Measurements from ENCODE around the gene C2CD3. TPM values are rescaled to one million over a fixed set of nuclear protein-coding genes. Genes with fewer than 3 reads are reported as not detected.

The C2CD3 gene
- total and polyA plus RNA-seq, 2 of the 4 experiments (the other 2 are of a cell fraction), result 11.1 to 19.2 TPM

DNA sequence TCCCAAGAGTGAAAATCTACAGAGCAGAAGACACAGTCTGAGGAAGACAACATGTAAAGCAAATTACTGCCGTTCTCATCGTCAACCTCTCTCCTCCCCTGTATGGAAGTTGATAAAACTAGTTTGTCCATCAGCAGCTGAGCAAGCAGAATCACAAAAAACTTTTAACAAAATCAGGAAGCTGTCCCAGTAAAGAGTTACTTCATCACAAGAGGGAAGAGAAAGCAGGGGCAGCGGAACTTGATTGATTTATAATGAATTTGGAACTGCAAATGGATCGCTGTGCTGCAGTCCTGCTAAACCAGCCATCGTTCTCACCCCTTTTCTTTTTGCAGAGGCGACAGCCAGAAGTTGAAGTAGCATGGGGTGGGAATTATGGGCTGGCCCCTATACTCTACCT, 148.3 kb downstream of the C2CD3 start:
- H3K4me3 ChIP-seq (ENCODE audit: insufficient read depth, low read depth, low read length), result no peak overlapping the region
- no peak overlapping the region for H3K18ac ChIP-seq (ENCODE audit: low read depth, low read length)
- H4K20me1 ChIP-seq (ENCODE audit: insufficient read depth, low read length), result peaks cover 3% of the 10 kb centered on the region; the same call in 1 of the 2 replicates
- CTCF ChIA-PET, result interaction anchor here (0.6 kb wide), 1 partner anchor 116 kb away, joined by 3 read pairs; no protein-coding TSS in a partner anchor
- H3K23ac ChIP-seq (ENCODE audit: low read depth, low read length), result no peak overlapping the region
- no peaks in the 10 kb centered on the region for H3K9me3 ChIP-seq (ENCODE audit: control insufficient read depth, insufficient read depth, low read length)
- no peak overlapping the region for H3K14ac ChIP-seq (replicated peaks; ENCODE audit: low read depth, low read length)
- H3K79me1 ChIP-seq (ENCODE audit: low read depth in 1 of 2, low read length in 2 of 2), result peaks cover 0 to 12% of the 10 kb centered on the region in 2 experiments; a peak in 2 of 4 replicates
- no peak overlapping the region for H4K91ac ChIP-seq (ENCODE audit: insufficient read depth, low read depth, low read length)
- H2BK120ac ChIP-seq (ENCODE audit: low read depth, low read length), result no peak overlapping the region
- no peak overlapping the region for H2AFZ ChIP-seq (replicated peaks; ENCODE audit: low read length, poor library complexity)
- H3K36me3 ChIP-seq (ENCODE audit: control insufficient read depth, insufficient read depth, low read length), result 0 out of 2 replicates have a peak, but pooled peaks cover 1% of the 10 kb centered on the region
- H2BK15ac ChIP-seq (ENCODE audit: low read depth, low read length), result no peak overlapping the region
- H3K4me2 ChIP-seq (ENCODE audit: low read depth, low read length), result no peak overlapping the region
- no peak overlapping the region for H3K27ac ChIP-seq (ENCODE audit: insufficient read depth, low read length)
- H3K4ac ChIP-seq (ENCODE audit: low read depth, low read length), result no peak overlapping the region
- dilution Hi-C loops (cut with HindIII; ENCODE audit: low sequenced_read_pairs, unreplicated experiment) (no loop called here), in situ Hi-C loops (cut with MboI; ENCODE audit: low sequenced_read_pairs) (no loop called here), intact Hi-C loops (cut with micrococcal nuclease) (no loop called here)
- no peak overlapping the region for H2AK5ac ChIP-seq (ENCODE audit: low read depth, low read length)
- TF ChIP-seq, protein P1, sequence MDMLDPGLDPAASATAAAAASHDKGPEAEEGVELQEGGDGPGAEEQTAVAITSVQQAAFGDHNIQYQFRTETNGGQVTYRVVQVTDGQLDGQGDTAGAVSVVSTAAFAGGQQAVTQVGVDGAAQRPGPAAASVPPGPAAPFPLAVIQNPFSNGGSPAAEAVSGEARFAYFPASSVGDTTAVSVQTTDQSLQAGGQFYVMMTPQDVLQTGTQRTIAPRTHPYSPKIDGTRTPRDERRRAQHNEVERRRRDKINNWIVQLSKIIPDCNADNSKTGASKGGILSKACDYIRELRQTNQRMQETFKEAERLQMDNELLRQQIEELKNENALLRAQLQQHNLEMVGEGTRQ (IDR thresholded peaks at IDR 0.05; ENCODE audit: low read depth, low read length), result no peak
- no peak for TF ChIP-seq NFE2L2 (IDR thresholded peaks at IDR 0.05; ENCODE audit: low read depth, low read length)
- TF ChIP-seq, protein P2, sequence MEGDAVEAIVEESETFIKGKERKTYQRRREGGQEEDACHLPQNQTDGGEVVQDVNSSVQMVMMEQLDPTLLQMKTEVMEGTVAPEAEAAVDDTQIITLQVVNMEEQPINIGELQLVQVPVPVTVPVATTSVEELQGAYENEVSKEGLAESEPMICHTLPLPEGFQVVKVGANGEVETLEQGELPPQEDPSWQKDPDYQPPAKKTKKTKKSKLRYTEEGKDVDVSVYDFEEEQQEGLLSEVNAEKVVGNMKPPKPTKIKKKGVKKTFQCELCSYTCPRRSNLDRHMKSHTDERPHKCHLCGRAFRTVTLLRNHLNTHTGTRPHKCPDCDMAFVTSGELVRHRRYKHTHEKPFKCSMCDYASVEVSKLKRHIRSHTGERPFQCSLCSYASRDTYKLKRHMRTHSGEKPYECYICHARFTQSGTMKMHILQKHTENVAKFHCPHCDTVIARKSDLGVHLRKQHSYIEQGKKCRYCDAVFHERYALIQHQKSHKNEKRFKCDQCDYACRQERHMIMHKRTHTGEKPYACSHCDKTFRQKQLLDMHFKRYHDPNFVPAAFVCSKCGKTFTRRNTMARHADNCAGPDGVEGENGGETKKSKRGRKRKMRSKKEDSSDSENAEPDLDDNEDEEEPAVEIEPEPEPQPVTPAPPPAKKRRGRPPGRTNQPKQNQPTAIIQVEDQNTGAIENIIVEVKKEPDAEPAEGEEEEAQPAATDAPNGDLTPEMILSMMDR (conservative IDR thresholded peaks at IDR 0.05; ENCODE audit: low read depth, low read length), result no peak
- TF ChIP-seq FOS (IDR thresholded peaks at IDR 0.05; ENCODE audit: low read depth, low read length), result no peak
- TF ChIP-seq RFX5 (IDR thresholded peaks at IDR 0.05; ENCODE audit: low read depth, low read length), result no peak
- no peak for TF ChIP-seq MXI1 (IDR thresholded peaks at IDR 0.05; ENCODE audit: borderline replicate concordance, low read depth, low read length)
- no peak for TF ChIP-seq SMC3 (IDR thresholded peaks at IDR 0.05; ENCODE audit: low read depth, low read length)
- TF ChIP-seq, protein P3, sequence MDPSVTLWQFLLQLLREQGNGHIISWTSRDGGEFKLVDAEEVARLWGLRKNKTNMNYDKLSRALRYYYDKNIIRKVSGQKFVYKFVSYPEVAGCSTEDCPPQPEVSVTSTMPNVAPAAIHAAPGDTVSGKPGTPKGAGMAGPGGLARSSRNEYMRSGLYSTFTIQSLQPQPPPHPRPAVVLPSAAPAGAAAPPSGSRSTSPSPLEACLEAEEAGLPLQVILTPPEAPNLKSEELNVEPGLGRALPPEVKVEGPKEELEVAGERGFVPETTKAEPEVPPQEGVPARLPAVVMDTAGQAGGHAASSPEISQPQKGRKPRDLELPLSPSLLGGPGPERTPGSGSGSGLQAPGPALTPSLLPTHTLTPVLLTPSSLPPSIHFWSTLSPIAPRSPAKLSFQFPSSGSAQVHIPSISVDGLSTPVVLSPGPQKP (IDR thresholded peaks at IDR 0.05; ENCODE audit: borderline replicate concordance, low read depth, low read length), result no peak
- no peak for TF ChIP-seq MAZ (IDR thresholded peaks at IDR 0.05; ENCODE audit: borderline replicate concordance, low read depth, low read length)
- no peak for TF ChIP-seq RCOR1 (IDR thresholded peaks at IDR 0.05; ENCODE audit: insufficient replicate concordance, low read length)
- no peak for TF ChIP-seq MAFK (IDR thresholded peaks at IDR 0.05; ENCODE audit: low read depth, low read length)
- TF ChIP-seq POLR2A (IDR thresholded peaks at IDR 0.05; ENCODE audit: low read depth, low read length), result no peak
- TF ChIP-seq CEBPB (IDR thresholded peaks at IDR 0.05; ENCODE audit: low read depth, low read length), result no peak
- H4K5ac ChIP-seq (ENCODE audit: low read depth, low read length), result no peak overlapping the region
- BruUV-seq (replicated peaks), result no TSS peak
- no peak overlapping the region for H2AK9ac ChIP-seq (replicated peaks; ENCODE audit: low read depth, low read length, poor library complexity)
- H3K4me1 ChIP-seq (ENCODE audit: control insufficient read depth, insufficient read depth, low read length), result peaks cover 28% of the 10 kb centered on the region
- no peaks in the 10 kb centered on the region for H3K27me3 ChIP-seq (ENCODE audit: control insufficient read depth, insufficient read depth, low read length)
- no peak for DNase-seq
- no peak overlapping the region for H3K56ac ChIP-seq (ENCODE audit: extremely low read depth, insufficient read depth, low read length)
- no peak overlapping the region for H2BK20ac ChIP-seq (ENCODE audit: low read depth, low read length)
- no peak overlapping the region for H2BK5ac ChIP-seq (ENCODE audit: low read depth, low read length, poor library complexity, severe bottlenecking)
- no peak overlapping the region for H4K8ac ChIP-seq (ENCODE audit: low read depth in 2 of 2, low read length in 2 of 2)
- no peak overlapping the region for H3K9ac ChIP-seq (ENCODE audit: low read depth, low read length)
- no peak for ATAC-seq (ENCODE audit: low read depth)
- WGBS, 2 experiments (ENCODE audit: extremely low coverage in 2 of 2, insufficient read length in 1 of 2), result 100% methylated on average over 2 of the region's 6 CpGs; no CpG with 5 or more reads in 1 of the 2 experiments
- POLR2A ChIA-PET (ENCODE audit: unreplicated experiment), result no interaction called here
- peaks cover 17% of the 10 kb centered on the region for H3K9me1 ChIP-seq (ENCODE audit: insufficient read depth, low read length)
